PC-9 (cell line): ENCODE measurements around the gene MAP7D2. TPM values are rescaled to one million over a fixed set of nuclear protein-coding genes. Genes with fewer than 3 reads are reported as not detected.

Source experiments
- BruUV-seq: library from RNA; stranded (reverse); fragments of 400-500 nt; replicated peaks from 2 replicates; lab custom pipeline; 2021; lab: Mats Ljungman, UMichigan
- CTCF ChIA-PET: fragments of 300-600 bp; sonication (Branson Sonifier 250); formaldehyde crosslinking; loops from one replicate; lab custom pipeline; 2022; ENCODE audit warnings: antibody characterized with exemption; lab: Charles Lee
- POLR2A ChIA-PET: fragments of 300-600 bp; sonication (Branson Sonifier 250); formaldehyde crosslinking; loops from one replicate; lab custom pipeline; 2022; ENCODE audit warnings: antibody characterized with exemption; ENCODE audit not compliant: unreplicated experiment; lab: Charles Lee
- DNase-seq, 2 experiments: peaks; one replicate each; pipeline versions ENCODE4 v3.0.0 to v3.0.0-alpha.2; 2015 to 2022; ENCODE audit warnings: mixed read lengths in 1 of 2
- H2AFZ ChIP-seq: fragments of 200-600 bp; sonication (generic); 2 replicates; pipeline ENCODE4 v1.8.1; 2017; ENCODE audit warnings: antibody characterized with exemption
- H3F3A ChIP-seq: fragments of 200-600 bp; sonication (generic); 2 replicates; pipeline ENCODE4 v1.8.1; 2017; ENCODE audit warnings: antibody characterized with exemption, mild to moderate bottlenecking, low read depth; ENCODE audit not compliant: insufficient read depth
- H3K27ac ChIP-seq: fragments of 200-600 bp; sonication (generic); 2 replicates; pipeline ENCODE4 v1.6.1; 2016; ENCODE audit warnings: mixed run types
- H3K27me3 ChIP-seq: fragments of 200-600 bp; sonication (generic); 2 replicates; pipeline ENCODE4 v1.6.1; 2016; ENCODE audit warnings: low read depth, mixed run types; ENCODE audit not compliant: insufficient read depth
- H3K36me3 ChIP-seq: fragments of 200-600 bp; sonication (generic); 2 replicates; pipeline ENCODE4 v1.6.1; 2016; ENCODE audit warnings: low read depth, mixed run types
- H3K4me1 ChIP-seq: fragments of 200-600 bp; sonication (generic); replicated peaks from 2 replicates; pipeline ENCODE4 v1.6.1; 2016; ENCODE audit warnings: mixed run types; ENCODE audit not compliant: insufficient read depth
- H3K4me2 ChIP-seq: fragments of 200-600 bp; sonication (generic); 2 replicates; pipeline ENCODE4 v1.6.1; 2017; ENCODE audit warnings: mixed run types
- H3K4me3 ChIP-seq: fragments of 200-600 bp; sonication (generic); 2 replicates; pipeline ENCODE4 v1.6.1; 2016; ENCODE audit warnings: mixed run types
- H3K79me2 ChIP-seq: fragments of 200-600 bp; sonication (generic); 2 replicates; pipeline ENCODE4 v1.6.1; 2017; ENCODE audit warnings: low read depth, mixed run types
- H3K9me2 ChIP-seq: fragments of 200-600 bp; sonication (generic); 2 replicates; pipeline ENCODE4 v1.8.1; 2017; ENCODE audit warnings: mild to moderate bottlenecking; ENCODE audit not compliant: insufficient read depth
- H3K9me3 ChIP-seq: fragments of 200-600 bp; sonication (generic); 2 replicates; pipeline ENCODE4 v1.8.1; 2016; ENCODE audit warnings: low read depth; ENCODE audit not compliant: insufficient read depth
- H4K20me1 ChIP-seq: fragments of 200-600 bp; sonication (generic); 2 replicates; pipeline ENCODE4 v1.8.1; 2017; ENCODE audit not compliant: insufficient read depth
- EZH2 ChIP-seq: fragments of 200-600 bp; sonication (generic); IDR thresholded peaks from 2 replicates; pipeline ENCODE4 v1.8.0; 2017; ENCODE audit warnings: antibody characterized with exemption, low read depth
- intact Hi-C: fragments of 100-400 bp; cut with micrococcal nuclease; formaldehyde crosslinking; loops from one replicate; pipeline ENCODE4 v1.10.0; 2022; ENCODE audit not compliant: unreplicated experiment
- total RNA-seq: library from RNA; stranded (reverse); gene quantifications from 2 replicates; pipeline ENCODE4 v1.2.3, GENCODE V29; 2021
- TF ChIP-seq, protein P1 (sequence below): fragments of 200-600 bp; sonication (generic); conservative IDR thresholded peaks from 2 replicates; pipeline ENCODE4 v1.6.1; 2017; ENCODE audit warnings: mixed run types, antibody characterized with exemption, mild to moderate bottlenecking, moderate library complexity

MAP7D2 gene
- total RNA-seq, 1 experiment from 2014 or later: not detected

DNA sequence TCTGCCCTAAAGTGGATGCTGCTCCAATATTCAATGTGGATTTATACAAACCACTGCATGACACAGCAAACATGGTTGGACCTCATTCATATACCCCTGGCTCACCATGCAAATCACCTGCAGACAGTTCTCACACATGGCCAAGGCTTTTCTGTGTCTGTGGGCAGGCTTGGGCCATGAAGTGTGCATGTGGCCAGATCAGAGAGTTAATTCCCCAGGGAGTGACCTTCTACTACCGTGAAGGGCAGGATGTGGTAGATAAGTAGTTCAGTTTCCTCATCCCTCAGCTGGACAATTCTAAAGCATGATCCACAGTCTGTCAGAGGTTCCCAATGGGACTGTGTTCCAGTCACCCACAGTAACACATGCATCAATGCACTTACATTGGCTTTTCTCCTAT lies 101.3 kb downstream of the MAP7D2 start:
- Histone ChIP-seq H4K20me1 (no peaks in the 10 kb centered on the region), H3K9me3 (no peaks in the 10 kb centered on the region), H3K27ac (no peak overlapping the region), H2AFZ (no peak overlapping the region), H3K4me2 (no peak overlapping the region), H3K4me1 (no peaks in the 10 kb centered on the region), H3F3A (no peaks in the 10 kb centered on the region), H3K4me3 (no peak overlapping the region), H3K9me2 (no peaks in the 10 kb centered on the region), H3K27me3 (no peaks in the 10 kb centered on the region), H3K79me2 (no peaks in the 10 kb centered on the region), H3K36me3 (no peaks in the 10 kb centered on the region)
- BruUV-seq: no TSS peak
- TF ChIP-seq, protein P1, sequence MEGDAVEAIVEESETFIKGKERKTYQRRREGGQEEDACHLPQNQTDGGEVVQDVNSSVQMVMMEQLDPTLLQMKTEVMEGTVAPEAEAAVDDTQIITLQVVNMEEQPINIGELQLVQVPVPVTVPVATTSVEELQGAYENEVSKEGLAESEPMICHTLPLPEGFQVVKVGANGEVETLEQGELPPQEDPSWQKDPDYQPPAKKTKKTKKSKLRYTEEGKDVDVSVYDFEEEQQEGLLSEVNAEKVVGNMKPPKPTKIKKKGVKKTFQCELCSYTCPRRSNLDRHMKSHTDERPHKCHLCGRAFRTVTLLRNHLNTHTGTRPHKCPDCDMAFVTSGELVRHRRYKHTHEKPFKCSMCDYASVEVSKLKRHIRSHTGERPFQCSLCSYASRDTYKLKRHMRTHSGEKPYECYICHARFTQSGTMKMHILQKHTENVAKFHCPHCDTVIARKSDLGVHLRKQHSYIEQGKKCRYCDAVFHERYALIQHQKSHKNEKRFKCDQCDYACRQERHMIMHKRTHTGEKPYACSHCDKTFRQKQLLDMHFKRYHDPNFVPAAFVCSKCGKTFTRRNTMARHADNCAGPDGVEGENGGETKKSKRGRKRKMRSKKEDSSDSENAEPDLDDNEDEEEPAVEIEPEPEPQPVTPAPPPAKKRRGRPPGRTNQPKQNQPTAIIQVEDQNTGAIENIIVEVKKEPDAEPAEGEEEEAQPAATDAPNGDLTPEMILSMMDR: no peak
- TF ChIP-seq EZH2: no peak
- CTCF ChIA-PET: no interaction called here
- DNase-seq: no peak
- intact Hi-C loops: no loop called here
- POLR2A ChIA-PET: no interaction called here

- no peaks in the 10 kb centered on the region for H3K36me3 ChIP-seq
- no peak overlapping the region for H3K4me2 ChIP-seq
- H3K9me3 ChIP-seq: no peaks in the 10 kb centered on the region
- no peaks in the 10 kb centered on the region for H3K27me3 ChIP-seq
- no peak overlapping the region for H2AFZ ChIP-seq
- TF ChIP-seq, protein P1: no peak
- TF ChIP-seq EZH2: no peak
- intact Hi-C loops: no loop called here
- no peaks in the 10 kb centered on the region for H4K20me1 ChIP-seq
- DNase-seq: no peak
- no peaks in the 10 kb centered on the region for H3K79me2 ChIP-seq
- BruUV-seq: no TSS peak
- CTCF ChIA-PET: no interaction called here
- H3K9me2 ChIP-seq: no peaks in the 10 kb centered on the region
- POLR2A ChIA-PET: no interaction called here
- H3K4me1 ChIP-seq: no peaks in the 10 kb centered on the region
- no peak overlapping the region for H3K4me3 ChIP-seq
- H3F3A ChIP-seq: no peaks in the 10 kb centered on the region
- no peak overlapping the region for H3K27ac ChIP-seq
These were observed 105.1 kb downstream of the MAP7D2 start for GRCh38 chrX:20011608-20012007.

DNA sequence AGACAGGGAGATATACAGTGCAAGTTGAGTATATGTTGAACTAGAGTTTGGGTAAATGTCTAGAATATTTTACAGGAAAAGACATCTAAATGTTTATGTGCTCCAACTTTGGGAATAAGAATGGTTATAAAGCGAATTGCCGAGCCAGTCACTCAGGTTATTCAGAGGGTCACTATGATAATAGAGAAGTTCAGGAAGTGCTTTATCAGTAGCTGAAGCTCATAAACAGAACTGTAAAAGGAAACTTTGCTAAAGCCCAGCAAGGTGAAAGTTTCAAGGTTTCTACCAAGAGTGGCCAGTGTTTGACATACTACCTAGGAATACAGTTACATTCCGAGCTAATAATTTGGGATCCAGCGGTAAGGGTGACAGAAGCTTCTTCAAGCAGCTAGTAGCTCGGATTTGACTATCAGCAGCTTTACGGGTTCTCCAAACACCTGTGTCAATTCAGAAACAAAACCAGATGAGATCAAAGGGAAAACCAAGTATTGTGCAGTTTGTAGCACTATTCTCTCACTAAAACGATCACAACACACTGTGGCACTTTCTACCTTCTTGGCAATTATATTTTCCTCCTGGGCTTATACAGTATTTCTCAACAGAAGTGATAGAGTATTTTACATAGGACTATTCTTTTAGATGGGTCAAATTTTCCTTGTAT lies 108.6 kb downstream of the MAP7D2 start:
- BruUV-seq: no TSS peak

More for the DNA sequence above, 108.6 kb downstream of the MAP7D2 start:
- Histone ChIP-seq H3K4me3 (no peak overlapping the region), H2AFZ (no peak overlapping the region), H3K36me3 (no peaks in the 10 kb centered on the region), H3K9me3 (no peaks in the 10 kb centered on the region), H4K20me1 (no peaks in the 10 kb centered on the region), H3K27ac (no peak overlapping the region), H3K9me2 (no peaks in the 10 kb centered on the region), H3F3A (no peaks in the 10 kb centered on the region), H3K4me2 (no peak overlapping the region), H3K79me2 (no peaks in the 10 kb centered on the region), H3K27me3 (no peaks in the 10 kb centered on the region), H3K4me1 (no peaks in the 10 kb centered on the region)
- TF ChIP-seq EZH2: no peak
- TF ChIP-seq, protein P1: no peak
- intact Hi-C loops: no loop called here
- DNase-seq: no peak
- ChIA-PET POLR2A (no interaction called here), CTCF (no interaction called here)
